Measurements from ENCODE around the gene CAB39.

The CAB39 gene

DNA sequence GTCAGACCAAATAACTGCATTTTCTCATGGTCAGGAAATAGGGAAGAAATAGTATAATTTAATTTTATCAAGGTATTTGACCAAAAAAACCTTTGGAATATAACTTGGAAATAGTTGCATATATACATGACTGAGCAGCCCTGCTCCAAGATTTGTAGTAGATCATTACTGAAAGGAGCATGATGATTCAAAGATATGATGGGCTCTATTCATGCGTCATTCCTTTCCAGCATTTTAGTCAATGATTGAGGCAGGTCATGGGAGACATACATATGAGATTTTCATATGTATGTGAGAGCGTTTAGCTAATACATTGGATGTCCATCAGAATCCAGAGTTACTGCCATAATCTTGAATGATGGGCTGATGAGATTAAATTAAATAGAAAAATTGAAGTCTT lies 74.5 kb downstream of the CAB39 start:
- no peak for DNase-seq

DNA sequence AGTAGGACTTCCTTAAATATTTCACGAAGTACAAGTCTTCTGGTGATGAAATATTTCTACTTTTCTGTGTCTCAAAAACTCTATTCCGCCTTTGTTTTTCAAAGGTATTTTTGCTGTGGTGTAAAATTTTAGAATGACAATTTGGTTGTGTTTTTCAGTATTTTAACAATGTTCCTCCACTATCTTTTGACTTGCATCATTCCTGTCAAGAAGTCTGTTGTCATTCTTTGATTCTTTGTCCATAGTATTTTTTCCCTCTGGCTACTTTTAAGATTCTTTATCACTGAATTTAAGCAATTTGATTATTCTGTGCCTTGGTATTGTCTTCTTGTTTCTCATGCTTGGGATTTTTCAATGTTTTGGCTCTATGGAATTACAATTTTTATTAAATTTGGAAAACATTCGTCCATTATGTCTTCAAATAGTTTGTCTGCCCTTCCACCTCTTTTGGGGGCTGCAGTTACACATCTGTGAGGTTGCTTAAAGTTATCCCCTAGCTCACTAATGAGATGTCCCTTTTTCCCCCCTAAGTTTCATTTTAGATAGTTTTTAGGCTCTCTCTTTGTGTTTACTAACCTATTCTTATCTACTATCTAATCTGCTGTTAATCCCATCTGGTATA lies 76.0 kb downstream of the CAB39 start:
- DNase-seq: no peak

DNA sequence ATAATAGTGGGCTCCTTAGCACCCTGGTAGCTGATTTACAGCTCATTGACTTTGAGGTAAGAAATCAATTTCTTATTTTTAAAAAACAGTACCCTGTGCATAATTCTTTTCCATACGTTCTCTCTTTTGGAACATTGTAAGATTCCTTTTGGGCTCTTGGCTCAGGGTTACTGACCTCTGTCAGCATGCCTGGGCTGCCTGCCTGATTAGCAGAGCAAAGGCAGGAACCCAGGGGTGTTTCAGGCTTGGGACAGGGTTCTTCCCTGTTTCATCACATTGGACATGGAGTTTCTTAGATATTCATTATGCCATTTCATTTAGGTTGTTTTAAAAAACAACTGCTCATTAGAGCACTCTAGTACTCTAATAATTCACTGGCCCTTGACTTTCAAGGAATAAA lies 78.3 kb downstream of the CAB39 start:
- DNase-seq: no peak

DNA sequence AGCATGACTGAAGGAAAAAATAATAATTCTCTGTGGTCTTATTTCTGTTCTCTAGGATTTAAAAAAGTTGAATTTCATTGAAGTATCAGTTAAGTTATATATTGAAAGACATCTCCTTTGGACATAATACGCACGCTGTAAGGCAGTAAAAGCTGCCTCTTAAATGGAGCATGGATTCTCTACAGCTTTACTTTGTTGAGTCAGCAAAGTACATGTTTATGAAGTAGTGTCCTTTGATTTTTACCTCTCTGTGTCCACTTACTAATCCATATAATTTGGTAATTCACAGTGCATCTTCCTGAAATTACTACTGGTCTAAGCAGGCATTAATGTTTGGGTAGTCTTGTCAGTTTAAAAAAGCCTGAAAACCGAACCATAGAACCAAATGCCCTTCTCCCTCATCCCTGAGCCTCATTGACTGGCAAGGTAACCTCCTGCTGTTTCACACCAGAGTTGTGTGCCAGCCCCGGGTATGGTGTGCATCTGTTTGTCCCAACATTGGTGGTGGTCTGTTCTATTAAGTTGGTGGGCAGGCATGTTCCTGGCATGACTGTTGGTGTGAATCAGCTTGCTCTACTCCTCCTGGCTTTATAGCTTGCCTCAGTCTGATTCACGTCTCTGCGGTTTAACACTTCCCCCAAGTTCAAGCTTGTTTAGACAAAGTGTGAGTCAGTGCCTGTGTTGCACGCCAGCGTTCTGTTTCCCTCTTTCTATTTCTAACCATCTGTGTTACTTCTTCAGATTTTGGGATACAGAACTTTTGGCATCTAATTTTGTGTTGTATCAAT lies 81.1 kb downstream of the CAB39 start:
- peak in 4 of 5 experiments; percentile 41 to 95 (median 61) for DNase-seq

DNA sequence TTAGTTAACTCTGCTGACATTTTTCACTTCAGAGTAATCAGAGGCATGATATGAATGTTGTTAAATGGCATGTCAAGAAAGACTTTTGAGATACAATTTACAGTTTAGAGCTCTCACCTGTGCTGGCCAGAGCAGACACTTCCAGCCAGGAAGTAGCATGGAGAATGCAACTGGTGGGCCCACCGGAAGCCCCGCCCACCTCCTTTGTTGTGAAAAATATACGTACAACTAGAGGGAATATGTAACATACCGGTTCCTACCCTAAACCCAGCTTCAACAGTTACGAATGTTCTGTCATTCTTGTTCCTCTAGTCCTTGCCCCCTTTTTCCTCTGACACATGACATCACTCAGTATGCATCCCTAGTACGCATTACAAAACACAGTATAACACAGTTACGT lies 81.9 kb downstream of the CAB39 start:
- peak in 2 of 5 experiments; percentile 33 for DNase-seq

DNA sequence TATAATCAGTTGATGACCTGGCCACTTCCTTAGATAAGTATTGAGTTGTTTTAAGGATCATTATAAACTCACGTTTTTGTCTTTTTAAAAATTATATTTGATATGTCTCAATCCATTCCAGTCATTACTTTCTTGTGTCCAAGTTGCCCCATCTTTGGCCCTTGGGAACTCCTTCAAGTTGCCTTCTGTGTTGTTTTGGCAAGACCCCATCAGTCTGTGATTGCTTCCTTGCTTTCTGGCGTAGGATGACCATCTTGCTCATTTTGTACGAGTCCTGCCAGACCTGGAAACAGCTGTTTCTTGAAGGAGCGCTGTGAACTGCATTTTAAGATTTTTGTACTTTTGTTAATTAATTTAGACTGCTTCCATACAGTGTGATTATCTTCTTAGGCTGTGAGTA lies 83.2 kb downstream of the CAB39 start:
- no peak for DNase-seq

DNA sequence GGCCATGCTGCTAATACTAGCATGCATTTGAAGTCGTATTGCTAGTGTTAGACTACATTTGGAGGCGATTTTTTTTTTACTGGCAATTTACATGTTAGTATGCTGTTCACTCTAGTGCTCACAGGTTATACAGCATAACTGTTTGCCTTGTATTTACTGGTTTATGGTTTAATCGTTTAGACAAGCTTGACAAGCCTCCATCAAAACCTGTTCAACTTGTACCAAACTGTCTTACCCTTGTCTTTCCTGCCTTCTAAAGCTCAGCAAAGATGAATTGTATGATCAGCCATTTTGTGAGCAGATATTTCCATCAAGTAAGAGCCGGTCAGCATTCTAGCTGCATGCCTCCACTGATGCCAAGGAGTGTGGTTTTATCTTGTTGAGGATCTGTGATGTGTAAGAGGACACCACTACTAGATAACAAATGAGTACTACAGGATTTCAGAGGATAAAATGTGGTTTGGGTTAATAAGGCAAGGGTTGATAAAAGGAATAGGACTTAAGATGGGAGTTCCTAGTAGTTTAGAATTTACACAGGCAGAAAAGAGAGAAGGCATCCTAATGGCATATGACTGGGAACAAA lies 83.7 kb downstream of the CAB39 start:
- DNase-seq: peak in 1 of 5 experiments; percentile 66

DNA sequence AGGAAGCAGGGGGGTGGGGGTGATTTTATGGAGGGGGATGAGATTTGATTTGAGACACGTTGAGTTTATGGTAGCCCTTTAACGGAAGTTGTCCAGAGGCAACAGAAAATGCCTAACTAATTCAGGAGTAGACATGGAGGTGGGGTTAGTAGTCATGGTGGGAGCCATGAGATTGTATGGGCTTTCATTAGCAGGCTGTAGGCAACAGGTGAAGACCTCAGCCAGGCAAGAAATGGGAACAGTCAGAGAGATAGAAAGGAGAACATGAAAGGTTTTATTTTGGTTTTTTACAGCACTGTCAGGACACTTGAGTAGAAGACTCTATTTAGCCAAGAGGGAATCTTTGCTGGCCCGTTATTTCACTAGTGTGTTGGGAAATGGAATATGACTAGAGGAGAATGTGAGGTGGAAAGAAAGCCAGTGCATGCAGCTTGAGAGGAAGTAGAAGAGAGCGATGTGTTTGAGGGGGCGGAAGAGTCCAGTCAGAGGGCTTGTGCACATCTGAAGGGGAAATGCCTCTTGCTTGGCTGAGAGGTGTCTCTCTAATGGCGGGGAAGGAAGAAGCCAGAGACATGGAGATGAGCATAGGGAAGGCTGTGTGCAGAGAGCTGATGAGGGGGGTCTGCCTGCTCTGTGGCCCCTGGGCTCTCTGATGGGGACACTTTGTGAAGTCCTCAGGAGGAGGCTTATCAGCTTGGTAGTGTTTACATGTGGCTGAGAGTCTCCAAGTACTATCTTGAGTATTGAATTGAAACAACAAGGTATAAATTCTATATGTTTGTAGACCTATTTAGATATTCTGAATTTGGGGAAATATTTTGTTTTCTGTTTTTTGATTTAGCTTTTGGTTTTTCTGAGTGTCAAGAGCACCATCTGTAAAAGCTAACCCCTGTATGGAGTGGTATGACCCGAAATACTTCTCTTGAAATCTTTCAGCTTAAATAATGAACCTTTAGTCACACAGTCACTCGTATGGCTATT lies 85.2 kb downstream of the CAB39 start:
- DNase-seq: peak in 1 of 5 experiments; percentile 45

DNA sequence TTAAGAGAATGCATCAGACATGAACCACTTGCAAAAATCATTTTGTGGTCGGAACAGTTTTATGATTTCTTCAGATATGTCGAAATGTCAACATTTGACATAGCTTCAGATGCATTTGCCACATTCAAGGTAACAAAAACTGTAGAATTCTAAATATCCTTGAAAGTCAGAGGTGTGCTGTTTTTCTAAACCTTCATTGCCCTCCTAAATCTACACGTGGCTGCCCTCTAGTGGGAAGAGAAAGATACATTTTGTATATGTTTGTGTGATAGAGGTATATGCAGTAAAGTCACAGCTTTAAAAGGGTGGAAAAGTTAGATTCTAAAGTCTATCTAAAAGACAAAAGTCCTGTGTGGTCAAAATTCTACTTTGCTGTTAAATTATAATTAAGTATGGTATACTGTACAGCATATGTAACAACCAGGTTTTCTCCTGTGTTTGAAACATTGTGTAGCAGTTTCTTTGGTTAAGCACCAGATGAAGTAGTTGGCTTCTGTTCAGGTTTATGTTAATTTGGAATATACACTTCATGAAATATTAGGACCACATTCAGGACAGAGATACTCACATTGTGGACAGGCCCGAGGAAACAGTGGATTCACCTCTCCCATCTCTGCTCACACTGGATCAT lies 86.2 kb downstream of the CAB39 start:
- peak in 2 of 5 experiments; percentile 38 to 73 for DNase-seq

DNA sequence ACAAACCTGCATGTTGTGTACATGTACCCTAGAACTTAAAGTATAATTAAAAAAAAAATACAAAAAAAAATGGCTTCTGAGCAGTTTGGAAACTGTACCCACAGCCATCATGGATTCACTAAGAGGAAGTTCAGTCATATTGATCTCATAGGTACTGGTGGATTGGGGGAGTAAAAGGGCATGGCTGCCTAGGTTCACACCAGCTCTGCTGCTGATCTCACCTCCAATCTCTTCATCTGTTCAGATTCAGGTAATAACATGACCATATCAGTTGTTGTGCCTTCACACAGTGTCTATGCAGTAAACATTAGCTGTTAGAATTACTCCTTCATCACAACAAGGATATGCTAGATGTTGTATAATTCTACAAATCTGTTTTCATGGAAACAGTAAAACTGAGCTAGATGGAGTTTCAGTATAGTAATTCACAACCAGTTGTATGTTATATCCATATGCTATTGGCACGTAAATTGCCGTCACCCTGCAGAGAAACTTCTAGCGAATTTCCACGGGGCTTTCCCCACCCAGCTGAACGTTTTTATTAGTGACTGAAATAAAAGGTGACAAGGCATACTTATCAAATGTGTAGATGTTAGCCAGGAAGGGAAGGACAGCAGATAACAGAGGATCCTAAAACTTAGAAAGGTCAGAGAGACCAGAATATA lies 92.8 kb downstream of the CAB39 start:
- peak in 1 of 5 experiments; percentile 59 for DNase-seq

DNA sequence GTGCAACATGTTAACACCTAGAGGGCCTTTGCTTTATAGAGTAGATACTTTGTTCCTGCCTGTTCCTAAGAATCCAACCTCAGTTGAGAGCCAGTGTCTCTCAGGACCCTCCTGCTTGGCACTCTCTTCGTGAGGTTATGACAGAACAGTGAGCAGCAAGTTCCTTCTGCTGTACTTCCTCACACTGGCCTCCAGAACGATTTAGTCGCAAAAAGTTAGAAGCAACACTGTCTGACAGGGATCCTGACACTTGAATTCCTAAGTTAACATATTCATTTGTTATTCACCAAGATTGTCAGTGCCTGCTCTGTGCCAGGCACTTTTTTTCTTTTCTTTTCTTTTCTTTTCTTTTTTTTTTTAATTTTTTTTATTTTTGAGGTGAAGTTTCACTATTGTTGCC lies 95.1 kb downstream of the CAB39 start:
- DNase-seq: no peak

DNA sequence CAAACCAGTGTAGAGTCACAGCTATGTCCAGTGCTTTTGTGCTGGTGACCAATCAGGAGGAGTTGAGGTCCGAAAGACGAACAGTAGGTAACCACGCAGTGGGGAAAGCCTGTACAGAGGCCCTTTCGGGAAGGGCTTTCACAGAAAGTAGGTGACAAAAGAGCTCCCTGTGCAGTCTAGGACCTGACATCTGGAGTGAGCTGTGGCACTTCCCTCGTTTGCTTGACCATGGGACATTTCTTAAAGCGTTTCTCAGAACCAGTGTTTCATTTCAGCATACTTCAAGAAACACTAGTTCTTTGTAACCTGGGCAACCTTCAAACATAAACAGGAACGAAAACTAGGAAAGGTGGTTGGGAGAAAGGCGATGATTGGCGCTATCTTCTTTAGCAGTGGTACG lies 96.4 kb downstream of the CAB39 start:
- DNase-seq: no peak

DNA sequence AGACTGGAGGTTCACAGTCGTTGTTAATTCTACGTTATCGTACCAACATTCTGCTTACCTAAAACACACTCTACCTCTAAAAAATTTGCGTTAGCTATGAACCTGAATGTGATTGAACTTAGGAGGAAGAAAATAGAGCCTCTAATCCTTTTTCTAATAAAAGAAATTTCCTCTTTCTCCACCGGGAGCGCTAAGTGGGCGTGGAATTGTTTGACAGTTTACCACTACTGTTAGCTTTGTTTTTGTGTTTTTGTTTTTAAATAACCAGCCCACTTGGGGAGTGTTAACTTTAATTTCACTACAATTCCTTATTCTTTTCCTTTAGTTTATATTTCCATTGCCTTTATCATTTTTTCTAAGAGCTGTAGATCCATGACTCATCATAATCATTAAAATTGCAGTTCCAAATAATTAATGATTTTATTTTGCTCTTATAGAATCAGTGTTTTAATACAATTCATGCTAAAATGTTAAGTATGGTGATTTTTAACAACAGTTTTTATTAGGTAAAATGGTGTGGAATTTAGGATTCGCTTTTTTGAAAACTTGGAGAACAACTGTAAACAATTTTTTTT lies 97.1 kb downstream of the CAB39 start:
- DNase-seq: no peak

DNA sequence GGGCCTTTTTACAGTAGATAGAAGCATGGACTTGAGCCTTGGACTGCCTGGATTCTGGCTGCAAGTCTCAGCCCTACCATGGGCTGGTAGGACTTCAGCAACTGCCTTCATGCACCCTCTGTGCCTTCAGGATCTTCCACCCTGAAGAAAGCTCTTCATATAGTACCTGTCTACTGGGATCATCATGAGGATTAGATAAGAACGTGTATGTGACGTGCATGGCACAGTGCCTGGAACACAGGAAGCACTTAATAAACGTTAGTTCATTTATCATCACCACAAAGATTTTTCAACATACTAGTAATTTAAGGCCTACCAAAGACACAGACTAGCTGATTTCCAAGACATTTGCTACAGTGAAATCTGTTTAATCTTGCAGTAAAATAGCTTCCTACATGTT lies 98.9 kb downstream of the CAB39 start:
- DNase-seq: no peak

DNA sequence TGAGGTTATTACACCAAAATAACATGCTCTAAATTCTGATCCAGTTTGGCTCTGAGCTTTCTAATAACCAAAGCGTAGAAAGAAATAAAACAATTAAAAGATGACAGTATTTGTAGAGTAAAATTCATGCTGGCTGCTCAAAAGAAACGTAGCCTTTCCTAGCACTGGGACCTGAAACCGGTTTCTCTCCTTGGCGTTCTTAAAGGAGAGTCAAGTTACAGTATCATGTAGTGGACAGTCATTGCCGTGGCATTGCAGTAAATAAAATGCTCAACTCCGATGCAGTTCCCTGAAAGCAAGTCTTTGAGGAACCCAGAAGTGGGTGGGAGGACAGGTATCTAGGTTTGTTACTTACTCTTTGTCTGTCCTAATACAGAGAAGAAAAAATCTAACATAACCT lies 99.4 kb downstream of the CAB39 start:
- DNase-seq: no peak

DNA sequence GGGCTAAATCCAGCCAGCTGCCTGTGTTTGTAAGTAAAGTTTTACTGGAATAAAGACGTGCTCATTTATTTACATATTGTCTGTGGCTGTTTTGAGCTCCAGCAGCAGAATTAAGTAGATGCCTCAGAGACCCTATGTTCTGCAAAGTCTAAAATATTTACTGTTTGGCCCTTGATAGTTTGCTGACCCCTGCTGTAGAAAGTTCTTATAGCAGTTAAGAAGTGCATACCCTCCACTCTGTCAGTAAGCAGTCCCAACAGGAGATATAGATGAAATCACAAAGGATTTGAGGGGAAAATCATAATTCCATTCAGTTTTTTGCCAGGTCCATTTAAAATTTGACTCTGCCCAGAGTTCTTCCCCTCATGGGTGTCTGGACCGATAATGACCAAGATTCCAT lies 102.0 kb downstream of the CAB39 start:
- peak in 1 of 5 experiments; percentile 42 for DNase-seq

DNA sequence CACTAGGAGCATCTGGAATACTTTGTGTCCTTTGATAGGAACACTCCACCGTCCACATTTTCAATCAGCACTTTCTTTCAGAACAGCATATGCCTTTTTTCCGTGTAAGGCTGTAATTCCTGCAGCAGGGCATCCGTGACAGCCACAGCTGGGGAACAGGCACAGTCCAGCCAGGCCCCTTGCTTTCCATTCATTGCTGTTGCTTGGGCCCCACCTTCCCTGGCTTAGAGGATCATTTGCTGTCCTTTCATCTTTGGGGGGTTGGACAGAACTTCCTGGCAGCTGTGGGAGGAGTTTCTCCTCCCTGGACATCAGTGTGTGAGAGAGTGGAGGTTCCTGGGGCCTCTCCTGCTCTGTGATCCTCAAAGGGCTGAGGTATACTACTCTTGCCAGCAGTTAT lies 102.4 kb downstream of the CAB39 start:
- DNase-seq: no peak

DNA sequence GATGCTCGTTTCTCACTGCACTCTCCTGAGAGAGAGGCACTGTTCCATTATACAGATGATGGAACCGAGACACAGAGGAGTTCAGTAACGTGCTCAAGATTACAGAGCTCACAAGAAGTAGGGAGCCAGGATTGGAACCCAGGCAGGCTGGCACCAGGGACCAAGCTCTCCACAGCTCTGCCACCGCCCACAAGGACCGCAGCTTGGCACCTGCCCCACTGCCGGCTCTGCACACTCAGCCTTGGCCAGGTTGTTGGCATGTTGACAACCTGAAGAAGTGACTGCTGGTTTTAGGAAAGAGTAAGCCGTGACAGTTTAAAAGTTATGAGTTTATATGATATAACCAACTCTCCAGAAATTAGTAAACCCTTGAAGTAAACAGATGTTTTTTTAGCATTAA lies 104.1 kb downstream of the CAB39 start:
- no peak for DNase-seq

DNA sequence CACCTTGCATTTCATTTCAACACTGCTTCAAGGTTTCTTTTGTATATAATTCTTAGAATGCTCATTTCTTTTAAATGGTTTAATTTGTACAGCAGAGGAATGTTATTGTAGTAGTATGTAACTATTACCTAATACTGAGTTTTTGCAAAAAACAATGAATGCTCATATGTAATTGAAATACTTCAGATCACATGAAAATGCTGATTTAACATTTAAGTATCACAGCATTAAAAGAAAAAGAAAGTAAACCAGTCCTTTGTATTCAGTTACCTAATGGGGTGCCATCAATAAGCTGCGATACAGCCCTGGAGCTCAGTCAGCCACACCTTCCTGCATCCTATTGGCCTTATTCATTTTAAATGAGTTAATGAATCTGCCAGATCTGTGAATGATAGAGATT lies 106.8 kb downstream of the CAB39 start:
- no peak for DNase-seq

DNA sequence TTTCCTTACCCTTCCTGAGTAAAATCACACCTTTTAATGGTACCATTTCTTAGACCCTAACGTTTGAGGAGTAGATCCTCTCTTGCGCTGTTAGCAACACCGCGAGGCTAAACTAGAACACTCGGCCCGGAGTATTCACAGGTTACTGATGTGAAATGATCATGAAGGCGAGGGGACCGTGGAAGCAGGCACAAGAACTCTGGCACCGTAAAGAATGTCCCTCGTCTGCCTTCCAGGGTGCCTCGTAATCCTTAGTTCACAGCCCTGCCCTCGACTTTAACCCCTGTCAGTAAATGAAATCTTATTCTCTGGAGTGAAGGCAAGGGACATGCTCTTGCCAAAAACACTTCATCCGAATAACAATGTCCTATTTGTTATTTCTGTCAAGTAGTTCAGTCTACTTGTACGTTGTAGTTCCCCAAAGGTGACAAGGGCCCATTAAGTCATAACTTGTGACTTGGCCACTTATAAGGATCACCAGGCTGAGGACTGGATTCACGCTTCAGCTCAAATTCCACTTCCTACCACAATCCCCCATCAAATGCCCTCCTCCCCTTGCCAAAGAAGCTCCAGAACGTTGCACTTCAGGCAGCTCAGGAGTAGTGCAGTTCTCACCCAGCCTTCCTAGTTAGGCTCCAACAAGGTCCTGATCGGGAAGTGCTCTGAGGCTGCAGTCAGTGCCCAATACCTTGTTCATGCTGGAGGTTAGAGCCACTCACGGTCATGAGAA lies 108.8 kb downstream of the CAB39 start:
- DNase-seq: no peak
